Measurements from ENCODE around the gene CLSTN2. TPM values are rescaled to one million over a fixed set of nuclear protein-coding genes. Genes with fewer than 3 reads are reported as not detected.

Gene CLSTN2
- total RNA-seq, 1 experiment from 2014 or later, result not detected

DNA sequence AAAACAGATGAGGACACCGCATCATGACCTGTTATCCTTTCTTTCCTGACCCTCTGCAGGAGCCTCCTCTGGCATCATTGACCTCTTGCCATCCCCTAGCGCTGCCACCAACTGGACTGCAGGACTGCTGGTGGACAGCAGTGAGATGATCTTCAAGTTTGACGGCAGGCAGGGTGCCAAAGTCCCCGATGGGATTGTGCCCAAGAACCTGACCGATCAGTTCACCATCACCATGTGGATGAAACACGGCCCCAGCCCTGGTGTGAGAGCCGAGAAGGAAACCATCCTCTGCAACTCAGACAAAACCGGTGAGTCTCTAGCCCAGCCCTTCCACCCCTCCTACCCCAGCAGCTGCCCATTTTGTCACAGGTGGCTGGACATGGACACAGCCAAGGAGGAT is 524.5 kb downstream of the CLSTN2 start:
- POLR2A ChIA-PET (ENCODE audit: unreplicated experiment), result no interaction called here
- H3K9me3 ChIP-seq (ENCODE audit: low read length), result no peaks in the 10 kb centered on the region
- CTCF ChIA-PET, result no interaction called here
- no peaks in the 10 kb centered on the region for H3K27me3 ChIP-seq (ENCODE audit: low read length)
- H3K4me3 ChIP-seq (ENCODE audit: low read length), result no peak overlapping the region
- no TSS peak for BruUV-seq (replicated peaks)
- no peaks in the 10 kb centered on the region for H4K20me1 ChIP-seq (ENCODE audit: low read length)
- ATAC-seq (no peak), DNase-seq (no peak)
- no peak overlapping the region for H3K9ac ChIP-seq (ENCODE audit: low read length)
- H3K9me2 ChIP-seq (replicated peaks; ENCODE audit: low read length), result no peaks in the 10 kb centered on the region
- intact Hi-C loops (cut with micrococcal nuclease), result no loop called here
- H3K27ac ChIP-seq (ENCODE audit: low read length), result no peak overlapping the region
- no peak overlapping the region for H2AFZ ChIP-seq (ENCODE audit: low read length)
- no peaks in the 10 kb centered on the region for H3K4me1 ChIP-seq (ENCODE audit: insufficient read depth, low read length)
- no peaks in the 10 kb centered on the region for H3K79me2 ChIP-seq (ENCODE audit: low read length)
- no peaks in the 10 kb centered on the region for H3K36me3 ChIP-seq (ENCODE audit: low read depth, low read length)
- no peaks in the 10 kb centered on the region for H3F3A ChIP-seq (ENCODE audit: low read length, unreplicated experiment)
- TF ChIP-seq EZH2 (IDR thresholded peaks at IDR 0.05; ENCODE audit: low read length, unreplicated experiment) (no peak), EZH2phosphoT487 (IDR thresholded peaks at IDR 0.05; ENCODE audit: borderline replicate concordance, low read length) (no peak)
- TF ChIP-seq, protein P1, sequence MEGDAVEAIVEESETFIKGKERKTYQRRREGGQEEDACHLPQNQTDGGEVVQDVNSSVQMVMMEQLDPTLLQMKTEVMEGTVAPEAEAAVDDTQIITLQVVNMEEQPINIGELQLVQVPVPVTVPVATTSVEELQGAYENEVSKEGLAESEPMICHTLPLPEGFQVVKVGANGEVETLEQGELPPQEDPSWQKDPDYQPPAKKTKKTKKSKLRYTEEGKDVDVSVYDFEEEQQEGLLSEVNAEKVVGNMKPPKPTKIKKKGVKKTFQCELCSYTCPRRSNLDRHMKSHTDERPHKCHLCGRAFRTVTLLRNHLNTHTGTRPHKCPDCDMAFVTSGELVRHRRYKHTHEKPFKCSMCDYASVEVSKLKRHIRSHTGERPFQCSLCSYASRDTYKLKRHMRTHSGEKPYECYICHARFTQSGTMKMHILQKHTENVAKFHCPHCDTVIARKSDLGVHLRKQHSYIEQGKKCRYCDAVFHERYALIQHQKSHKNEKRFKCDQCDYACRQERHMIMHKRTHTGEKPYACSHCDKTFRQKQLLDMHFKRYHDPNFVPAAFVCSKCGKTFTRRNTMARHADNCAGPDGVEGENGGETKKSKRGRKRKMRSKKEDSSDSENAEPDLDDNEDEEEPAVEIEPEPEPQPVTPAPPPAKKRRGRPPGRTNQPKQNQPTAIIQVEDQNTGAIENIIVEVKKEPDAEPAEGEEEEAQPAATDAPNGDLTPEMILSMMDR (conservative IDR thresholded peaks at IDR 0.05; ENCODE audit: low read depth, low read length), result no peak
- no peak overlapping the region for H3K4me2 ChIP-seq (ENCODE audit: low read length)

DNA sequence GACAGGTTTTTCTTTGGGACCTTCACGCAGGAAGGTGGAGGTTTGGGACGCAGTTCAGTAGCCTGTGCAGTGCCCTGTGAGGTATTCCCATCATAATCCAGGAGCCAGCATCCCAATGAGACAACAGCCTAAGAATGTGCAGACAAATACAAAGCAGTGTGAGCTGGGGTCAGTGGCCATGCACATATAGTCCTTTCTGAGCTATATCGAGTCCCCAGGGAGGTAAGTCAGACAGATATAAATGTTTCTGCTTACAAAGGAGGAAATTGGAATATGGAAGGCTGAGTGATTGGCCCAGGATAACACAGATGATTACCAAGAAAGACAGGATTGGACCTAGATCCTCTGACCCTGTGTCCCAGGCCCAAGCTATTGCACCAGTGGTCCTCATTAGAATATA is 526.3 kb downstream of the CLSTN2 start:
- no peak overlapping the region for H3K9ac ChIP-seq (ENCODE audit: low read length)
- H3K4me2 ChIP-seq (ENCODE audit: low read length), result no peak overlapping the region
- H3K9me2 ChIP-seq (replicated peaks; ENCODE audit: low read length), result no peaks in the 10 kb centered on the region
- H3K27ac ChIP-seq (ENCODE audit: low read length), result no peak overlapping the region
- no peak overlapping the region for H3K4me3 ChIP-seq (ENCODE audit: low read length)
- CTCF ChIA-PET, result no interaction called here
- H3K4me1 ChIP-seq (ENCODE audit: insufficient read depth, low read length), result no peaks in the 10 kb centered on the region
- H4K20me1 ChIP-seq (ENCODE audit: low read length), result no peaks in the 10 kb centered on the region
- H3K79me2 ChIP-seq (ENCODE audit: low read length), result no peaks in the 10 kb centered on the region
- TF ChIP-seq, protein P1 (conservative IDR thresholded peaks at IDR 0.05; ENCODE audit: low read depth, low read length), result no peak
- TF ChIP-seq EZH2 (IDR thresholded peaks at IDR 0.05; ENCODE audit: low read length, unreplicated experiment) (no peak), EZH2phosphoT487 (IDR thresholded peaks at IDR 0.05; ENCODE audit: borderline replicate concordance, low read length) (no peak)
- no peaks in the 10 kb centered on the region for H3K27me3 ChIP-seq (ENCODE audit: low read length)
- no peaks in the 10 kb centered on the region for H3F3A ChIP-seq (ENCODE audit: low read length, unreplicated experiment)
- no peak overlapping the region for H2AFZ ChIP-seq (ENCODE audit: low read length)
- no TSS peak for BruUV-seq (replicated peaks)
- no peaks in the 10 kb centered on the region for H3K36me3 ChIP-seq (ENCODE audit: low read depth, low read length)
- ATAC-seq (no peak), DNase-seq (no peak)
- POLR2A ChIA-PET (ENCODE audit: unreplicated experiment), result no interaction called here
- no peaks in the 10 kb centered on the region for H3K9me3 ChIP-seq (ENCODE audit: low read length)
- intact Hi-C loops (cut with micrococcal nuclease), result no loop called here

DNA sequence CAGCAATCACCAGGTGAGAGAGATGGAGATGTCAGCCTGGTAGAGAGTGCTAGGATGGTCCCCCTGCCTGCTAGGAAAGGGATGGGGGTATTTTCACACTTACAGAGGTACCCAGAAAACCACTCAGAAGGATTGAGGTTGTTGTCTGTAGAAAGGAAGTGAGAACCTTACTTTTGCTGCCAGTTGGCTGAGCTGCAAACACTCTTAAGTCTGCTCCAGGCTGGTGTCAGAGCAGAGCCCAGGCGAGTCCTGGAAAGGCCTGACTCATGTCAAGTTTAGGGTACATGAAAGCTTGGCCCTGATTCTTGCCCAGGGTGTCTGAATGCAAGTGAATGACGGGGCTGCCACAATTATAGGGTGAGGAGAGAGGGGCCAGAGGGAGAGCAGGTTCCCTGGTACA is 528.4 kb downstream of the CLSTN2 start:
- intact Hi-C loops (cut with micrococcal nuclease), result no loop called here

More for the DNA sequence above, 528.4 kb downstream of the CLSTN2 start:
- ATAC-seq (no peak), DNase-seq (no peak)
- no peaks in the 10 kb centered on the region for H4K20me1 ChIP-seq (ENCODE audit: low read length)
- H3K4me2 ChIP-seq (ENCODE audit: low read length), result no peak overlapping the region
- no peaks in the 10 kb centered on the region for H3K9me2 ChIP-seq (replicated peaks; ENCODE audit: low read length)
- H3K4me3 ChIP-seq (ENCODE audit: low read length), result no peak overlapping the region
- POLR2A ChIA-PET (ENCODE audit: unreplicated experiment), result no interaction called here
- no peak overlapping the region for H3K27ac ChIP-seq (ENCODE audit: low read length)
- H3K36me3 ChIP-seq (ENCODE audit: low read depth, low read length), result no peaks in the 10 kb centered on the region
- no peaks in the 10 kb centered on the region for H3K4me1 ChIP-seq (ENCODE audit: insufficient read depth, low read length)
- no peak overlapping the region for H2AFZ ChIP-seq (ENCODE audit: low read length)
- H3F3A ChIP-seq (ENCODE audit: low read length, unreplicated experiment), result no peaks in the 10 kb centered on the region
- no peaks in the 10 kb centered on the region for H3K27me3 ChIP-seq (ENCODE audit: low read length)
- CTCF ChIA-PET, result no interaction called here
- TF ChIP-seq, protein P1 (conservative IDR thresholded peaks at IDR 0.05; ENCODE audit: low read depth, low read length), result no peak
- TF ChIP-seq EZH2 (IDR thresholded peaks at IDR 0.05; ENCODE audit: low read length, unreplicated experiment) (no peak), EZH2phosphoT487 (IDR thresholded peaks at IDR 0.05; ENCODE audit: borderline replicate concordance, low read length) (no peak)
- H3K79me2 ChIP-seq (ENCODE audit: low read length), result no peaks in the 10 kb centered on the region
- no peaks in the 10 kb centered on the region for H3K9me3 ChIP-seq (ENCODE audit: low read length)
- no TSS peak for BruUV-seq (replicated peaks)
- no peak overlapping the region for H3K9ac ChIP-seq (ENCODE audit: low read length)

All from PC-3 (cell line).